ENCODE measurements around the gene ART4. TPM values are rescaled to one million over a fixed set of nuclear protein-coding genes. Genes with fewer than 3 reads are reported as not detected.

Gene ART4
- total and polyA plus RNA-seq, 11 donors, result 0.44 to 5.9 (median 2.2) TPM

GRCh38 chr12:14802721-14803010 is 40.7 kb downstream of the ART4 start:
- H3K27me3 ChIP-seq, result no peaks in the 10 kb centered on the region
- no peak for ATAC-seq
- TF ChIP-seq CTCF (IDR thresholded peaks at IDR 0.05) (no peak), POLR2A (IDR thresholded peaks at IDR 0.05) (no peak)
- peak overlapping the region; percentile 74 to 95 (median 82) for H3K4me3 ChIP-seq
- peaks cover 0 to 34% (median 23%) of the 10 kb centered on the region in 9 donors for H3K36me3 ChIP-seq
- intact Hi-C loops (cut with DNase I), result loop anchor here in 5 of 10 donors (1.0 to 5.0 kb wide), 4 partner anchors 28 to 40 kb away; partner anchors contain the start of gene ART4 (in 3 of the 5)
- no peaks in the 10 kb centered on the region for H3K9me3 ChIP-seq
- H3K27ac ChIP-seq, result peak overlapping the region in 11 of 12 donors; percentile 74 to 95 (median 88)
- WGBS, 4 donors, result 0 to 2% (median 0%) methylated on average over 7 of the region's 7 CpGs
- DNase-seq, result no peak
- H3K4me1 ChIP-seq, result peaks cover 0 to 33% (median 17%) of the 10 kb centered on the region in 12 donors

GRCh38 chr12:14802247-14802646 is 41.1 kb downstream of the ART4 start:
- peak overlapping the region in 11 of 12 donors; percentile 76 to 95 (median 83) for H3K4me3 ChIP-seq
- peaks cover 0 to 33% (median 17%) of the 10 kb centered on the region in 12 donors for H3K4me1 ChIP-seq
- peak overlapping the region in 5 of 12 donors; percentile 74 to 95 (median 91) for H3K27ac ChIP-seq
- no peak for DNase-seq
- WGBS, 4 donors, result 68 to 76% (median 73%) methylated on average over 4 of the region's 4 CpGs
- peaks cover 0 to 38% (median 27%) of the 10 kb centered on the region in 9 donors for H3K36me3 ChIP-seq
- H3K9me3 ChIP-seq, result no peaks in the 10 kb centered on the region
- intact Hi-C loops (cut with DNase I), result loop anchor here in 5 of 10 donors (2.0 to 5.0 kb wide), 3 partner anchors 27 to 40 kb away; partner anchors contain the start of gene ART4 (in 3 of the 5)
- TF ChIP-seq CTCF (IDR thresholded peaks at IDR 0.05) (no peak), POLR2A (IDR thresholded peaks at IDR 0.05) (no peak)
- ATAC-seq, result no peak
- H3K27me3 ChIP-seq, result no peaks in the 10 kb centered on the region

GRCh38 chr12:14795028-14795448 is 48.3 kb downstream of the ART4 start:
- WGBS, 4 donors, result 62 to 70% (median 66%) methylated on average over 4 of the region's 4 CpGs

GRCh38 chr12:14785568-14785967 is 57.8 kb downstream of the ART4 start:
- ATAC-seq (no peak), DNase-seq (no peak)
- intact Hi-C loops (cut with DNase I), result no loop called here
- Histone ChIP-seq H3K27ac (no peak overlapping the region), H3K4me1 (peaks cover 0 to 5% (median 0%) of the 10 kb centered on the region in 12 donors), H3K36me3 (peaks cover 7 to 70% (median 53%) of the 10 kb centered on the region in 9 donors), H3K9me3 (no peaks in the 10 kb centered on the region), H3K4me3 (no peak overlapping the region), H3K27me3 (no peaks in the 10 kb centered on the region)
- TF ChIP-seq CTCF (IDR thresholded peaks at IDR 0.05) (no peak), POLR2A (IDR thresholded peaks at IDR 0.05) (no peak)
- WGBS, 4 donors, result 88 to 92% (median 90%) methylated on average over 3 of the region's 3 CpGs

More at GRCh38 chr12:14795028-14795448, 48.3 kb downstream of the ART4 start:
- ATAC-seq (peak in 2 of 4 donors; percentile 42 to 65), DNase-seq (no peak)
- Histone ChIP-seq H3K36me3 (peaks cover 2 to 100% (median 99%) of the 10 kb centered on the region in 9 donors), H3K27ac (peak overlapping the region in 3 of 12 donors; percentile 1 to 27 (median 3)), H3K9me3 (no peaks in the 10 kb centered on the region), H3K4me3 (no peak overlapping the region), H3K4me1 (peaks cover 0 to 7% (median 0%) of the 10 kb centered on the region in 12 donors), H3K27me3 (no peaks in the 10 kb centered on the region)
- intact Hi-C loops (cut with DNase I), result no loop called here
- TF ChIP-seq POLR2A (IDR thresholded peaks at IDR 0.05) (no peak), CTCF (IDR thresholded peaks at IDR 0.05) (no peak)

Measured in heart left ventricle (tissue), 16 donors.